Endothelial cell of umbilical vein (primary cell): ENCODE data around the gene KPNB1. TPM values are rescaled to one million over a fixed set of nuclear protein-coding genes. Genes with fewer than 3 reads are reported as not detected.

Experiments
- BruUV-seq: library from RNA; stranded (reverse); fragments of 400-500 nt; replicated peaks from 2 replicates; lab custom pipeline; 2021; lab: Mats Ljungman, UMichigan
- CTCF ChIA-PET: fragments of 300-600, 350-600 bp; sonication (Branson Sonifier 250); formaldehyde crosslinking; loops from one replicate; lab custom pipeline; 2021; ENCODE audit warnings: antibody characterized with exemption, inconsistent platforms; lab: Charles Lee
- POLR2A ChIA-PET: fragments of 300-600, 350-600 bp; sonication (Branson Sonifier 250); formaldehyde crosslinking; loops from one replicate; lab custom pipeline; 2021; ENCODE audit warnings: antibody characterized with exemption, inconsistent platforms; lab: Charles Lee
- DNase-seq: peaks from one replicate; pipeline ENCODE4 v3.0.0-alpha.2; 2011; ENCODE audit warnings: low read depth, low spot score
- FAIRE-seq: peaks from 2 replicates; lab custom pipeline; 2011; peaks lifted over from hg19 to GRCh38; lab: Jason Lieb, UNC
- H2AFZ ChIP-seq: 2 replicates; pipeline ENCODE4 v1.6.0; 2012; ENCODE audit warnings: low read depth, low read length, control low read depth, inconsistent platforms
- H3K27ac ChIP-seq: 2 replicates; pipeline ENCODE4 v1.5.1; 2011; ENCODE audit warnings: low read depth, mild to moderate bottlenecking, control low read depth, low read length, moderate library complexity; ENCODE audit not compliant: insufficient read depth
- H3K27me3 ChIP-seq, 2 experiments: 2 replicates each; pipeline versions ENCODE4 v1.6.0 to v1.6.1; 2011; ENCODE audit warnings: low read length in 2 of 2, mixed read lengths in 1 of 2; ENCODE audit not compliant: control insufficient read depth in 2 of 2, insufficient read depth in 2 of 2
- H3K36me3 ChIP-seq, 2 experiments: 2 replicates in 1 of 2; 3 replicates in 1 of 2; pipeline ENCODE4 v1.5.1; 2011; ENCODE audit warnings: low read length in 2 of 2, mild to moderate bottlenecking in 1 of 2, moderate library complexity in 1 of 2; ENCODE audit not compliant: control insufficient read depth in 2 of 2, insufficient read depth in 2 of 2; ENCODE audit errors: extremely low read depth in 1 of 2
- H3K4me1 ChIP-seq: 3 replicates; pipeline ENCODE4 v1.5.1; 2011; ENCODE audit warnings: mild to moderate bottlenecking, low read length; ENCODE audit not compliant: control insufficient read depth, insufficient read depth; ENCODE audit errors: extremely low read depth
- H3K4me2 ChIP-seq: 2 replicates; pipeline ENCODE4 v1.6.1; 2011; ENCODE audit warnings: low read length, control low read depth, mixed read lengths; ENCODE audit not compliant: insufficient read depth
- H3K4me3 ChIP-seq, 3 experiments: fragments of 200-600 bp in 1 of 3; sonication (generic), shearing (Covaris generic) in 1 of 3; replicated peaks in 1 of 3; 2 replicates each; pipeline ENCODE4 v1.5.1; 2011 to 2016; ENCODE audit warnings: control low read depth in 3 of 3, low read length in 3 of 3, mild to moderate bottlenecking in 2 of 3, inconsistent platforms in 1 of 3, low read depth in 1 of 3, moderate library complexity in 1 of 3; ENCODE audit not compliant: insufficient read depth in 1 of 3
- H3K79me2 ChIP-seq: 2 replicates; pipeline ENCODE4 v1.6.0; 2012; ENCODE audit warnings: low read length, inconsistent platforms; ENCODE audit not compliant: control insufficient read depth, insufficient read depth
- H3K9ac ChIP-seq: replicated peaks from 2 replicates; pipeline ENCODE3; 2011; ENCODE audit warnings: low read length, control low read depth; ENCODE audit not compliant: insufficient read depth; ENCODE audit errors: extremely low read depth
- H3K9me1 ChIP-seq: replicated peaks from 3 replicates; pipeline ENCODE4 v1.6.0; 2011; ENCODE audit warnings: mild to moderate bottlenecking, low read length; ENCODE audit not compliant: control insufficient read depth, insufficient read depth; ENCODE audit errors: extremely low read depth
- H3K9me3 ChIP-seq: replicated peaks from 2 replicates; pipeline ENCODE4 v1.5.1; 2012; ENCODE audit warnings: low read length, inconsistent platforms; ENCODE audit not compliant: control insufficient read depth, insufficient read depth
- H4K20me1 ChIP-seq: replicated peaks from 2 replicates; pipeline ENCODE3; 2011; ENCODE audit warnings: mild to moderate bottlenecking, low read length; ENCODE audit not compliant: control insufficient read depth, insufficient read depth; ENCODE audit errors: extremely low read depth
- FOS ChIP-seq: IDR thresholded peaks from 2 replicates; pipeline ENCODE4 v1.6.1; 2011; ENCODE audit warnings: mild to moderate bottlenecking, low read length, moderate library complexity, borderline replicate concordance; ENCODE audit not compliant: insufficient read depth
- GATA2 ChIP-seq: IDR thresholded peaks from 2 replicates; pipeline ENCODE4 v1.7.0; 2011; ENCODE audit warnings: low read depth, mild to moderate bottlenecking, moderate library complexity, mixed read lengths, low read length; ENCODE audit not compliant: insufficient read length, insufficient read depth
- JUN ChIP-seq: IDR thresholded peaks from 2 replicates; pipeline ENCODE4 v1.6.1; 2011; ENCODE audit warnings: borderline replicate concordance, low read depth; ENCODE audit not compliant: insufficient read length, insufficient read depth
- MYC ChIP-seq: IDR thresholded peaks from one replicate; pipeline ENCODE4 v1.6.1; 2011; ENCODE audit warnings: mild to moderate bottlenecking, low read depth, low read length
- POLR2A ChIP-seq: IDR thresholded peaks from 2 replicates; pipeline ENCODE4 v1.6.1; 2012; ENCODE audit warnings: low read depth, mild to moderate bottlenecking, control low read depth, low read length
- POLR2AphosphoS5 ChIP-seq: IDR thresholded peaks from 2 replicates; pipeline ENCODE4 v1.6.1; 2012; ENCODE audit warnings: low read depth, mild to moderate bottlenecking, control low read depth, low read length, moderate library complexity; ENCODE audit not compliant: insufficient read depth
- dilution Hi-C: fragments of 300-500 bp; cut with MboI; formaldehyde crosslinking; loops from one replicate; pipeline ENCODE4 v1.15.0; 2019; ENCODE audit warnings: low sequenced_read_pairs; ENCODE audit not compliant: extremely low pct_ligation_motif_present
- intact Hi-C: fragments of 100-400 bp; cut with micrococcal nuclease; formaldehyde crosslinking; loops from one replicate; pipeline ENCODE4 v1.10.0; 2022
- polyA plus RNA-seq, 4 experiments: library from polyadenylated mRNA; depleted of rRNA in 3 of 4; stranded (reverse) in 3 of 4; unstranded in 1 of 4; fragments of >200 nt; gene quantifications; 2 replicates each; pipeline versions ENCODE4 v1.2.1 to v1.2.3, GENCODE V29; 2011 to 2012; ENCODE audit warnings: missing spikeins in 1 of 4
- total RNA-seq: library from RNA; stranded (reverse); gene quantifications from 2 replicates; pipeline ENCODE4 v1.2.3, GENCODE V29; 2021

The KPNB1 gene
- total and polyA plus RNA-seq, 2 donors (not counting 3 experiments of a cell fraction or from before 2014, with no cell fraction given): 119 to 495 TPM

- TF ChIP-seq MYC (no peak), GATA2 (no peak), POLR2AphosphoS5 (no peak)
- Histone ChIP-seq H3K9me1 (no peaks in the 10 kb centered on the region), H3K27ac (no peak overlapping the region), H3K27me3 (no peaks in the 10 kb centered on the region), H3K36me3 (peaks cover 0 to 22% of the 10 kb centered on the region in 2 experiments), H2AFZ (no peak overlapping the region), H3K9me3 (no peaks in the 10 kb centered on the region), H3K4me2 (no peak overlapping the region), H3K4me1 (no peaks in the 10 kb centered on the region), H3K79me2 (no peaks in the 10 kb centered on the region), H4K20me1 (no peaks in the 10 kb centered on the region), H3K9ac (no peak overlapping the region), H3K4me3 (no peak overlapping the region)
- POLR2A ChIA-PET: no interaction called here
- intact Hi-C loops (no loop called here), dilution Hi-C loops (no loop called here)
- no TSS peak for BruUV-seq
- DNase-seq (no peak), FAIRE-seq (no peak)
- CTCF ChIA-PET: interaction anchor here (0.6 kb wide), 1 partner anchor 16 kb away, joined by 3 read pairs; no protein-coding TSS in a partner anchor
Measured at GRCh38 chr17:47702391-47702995, 52.8 kb downstream of the KPNB1 start.

- H3K4me1 ChIP-seq: no peaks in the 10 kb centered on the region
- DNase-seq (no peak), FAIRE-seq (no peak)
- H3K9me1 ChIP-seq: no peaks in the 10 kb centered on the region
- no peaks in the 10 kb centered on the region for H4K20me1 ChIP-seq
- no peaks in the 10 kb centered on the region for H3K79me2 ChIP-seq
- H3K9ac ChIP-seq: no peak overlapping the region
- intact Hi-C loops: no loop called here
- H3K4me3 ChIP-seq: no peak overlapping the region
- H3K27ac ChIP-seq: no peak overlapping the region
- dilution Hi-C loops: no loop called here
- H3K9me3 ChIP-seq: no peaks in the 10 kb centered on the region
- no peak for TF ChIP-seq MYC
- no peak for TF ChIP-seq POLR2A
- TF ChIP-seq GATA2: no peak
- TF ChIP-seq POLR2AphosphoS5: no peak
- TF ChIP-seq JUN: no peak
- no peak for TF ChIP-seq FOS
- BruUV-seq: no TSS peak
- ChIA-PET CTCF (no interaction called here), POLR2A (no interaction called here)
- H2AFZ ChIP-seq: no peak overlapping the region
- H3K36me3 ChIP-seq: peaks cover 0 to 21% of the 10 kb centered on the region in 2 experiments
- no peaks in the 10 kb centered on the region for H3K27me3 ChIP-seq
- no peak overlapping the region for H3K4me2 ChIP-seq
Measured at GRCh38 chr17:47703191-47703591, 53.5 kb downstream of the KPNB1 start.
